Endothelial cell of umbilical vein (primary cell): ENCODE measurements around the gene ERCC4. TPM values are rescaled to one million over a fixed set of nuclear protein-coding genes. Genes with fewer than 3 reads are reported as not detected.

Experiments used
- BruUV-seq: library from RNA; stranded (reverse); fragments of 400-500 nt; replicated peaks from 2 replicates; lab custom pipeline; 2021; lab: Mats Ljungman, UMichigan
- CTCF ChIA-PET: fragments of 300-600, 350-600 bp; sonication (Branson Sonifier 250); formaldehyde crosslinking; loops from one replicate; lab custom pipeline; 2021; ENCODE audit warnings: antibody characterized with exemption, inconsistent platforms; lab: Charles Lee
- POLR2A ChIA-PET: fragments of 300-600, 350-600 bp; sonication (Branson Sonifier 250); formaldehyde crosslinking; loops from one replicate; lab custom pipeline; 2021; ENCODE audit warnings: antibody characterized with exemption, inconsistent platforms; lab: Charles Lee
- DNase-seq: peaks from one replicate; pipeline ENCODE4 v3.0.0-alpha.2; 2011; ENCODE audit warnings: low read depth, low spot score
- FAIRE-seq: peaks from 2 replicates; lab custom pipeline; 2011; peaks lifted over from hg19 to GRCh38; lab: Jason Lieb, UNC
- H2AFZ ChIP-seq: 2 replicates; pipeline ENCODE4 v1.6.0; 2012; ENCODE audit warnings: low read depth, low read length, control low read depth, inconsistent platforms
- H3K27ac ChIP-seq: 2 replicates; pipeline ENCODE4 v1.5.1; 2011; ENCODE audit warnings: low read depth, mild to moderate bottlenecking, control low read depth, low read length, moderate library complexity; ENCODE audit not compliant: insufficient read depth
- H3K27me3 ChIP-seq, 2 experiments: 2 replicates each; pipeline versions ENCODE4 v1.6.0 to v1.6.1; 2011; ENCODE audit warnings: low read length in 2 of 2, mixed read lengths in 1 of 2; ENCODE audit not compliant: control insufficient read depth in 2 of 2, insufficient read depth in 2 of 2
- H3K36me3 ChIP-seq, 2 experiments: 2 replicates in 1 of 2; 3 replicates in 1 of 2; pipeline ENCODE4 v1.5.1; 2011; ENCODE audit warnings: low read length in 2 of 2, mild to moderate bottlenecking in 1 of 2, moderate library complexity in 1 of 2; ENCODE audit not compliant: control insufficient read depth in 2 of 2, insufficient read depth in 2 of 2; ENCODE audit errors: extremely low read depth in 1 of 2
- H3K4me1 ChIP-seq: 3 replicates; pipeline ENCODE4 v1.5.1; 2011; ENCODE audit warnings: mild to moderate bottlenecking, low read length; ENCODE audit not compliant: control insufficient read depth, insufficient read depth; ENCODE audit errors: extremely low read depth
- H3K4me2 ChIP-seq: 2 replicates; pipeline ENCODE4 v1.6.1; 2011; ENCODE audit warnings: low read length, control low read depth, mixed read lengths; ENCODE audit not compliant: insufficient read depth
- H3K4me3 ChIP-seq, 3 experiments: fragments of 200-600 bp in 1 of 3; sonication (generic), shearing (Covaris generic) in 1 of 3; replicated peaks in 1 of 3; 2 replicates each; pipeline ENCODE4 v1.5.1; 2011 to 2016; ENCODE audit warnings: control low read depth in 3 of 3, low read length in 3 of 3, mild to moderate bottlenecking in 2 of 3, inconsistent platforms in 1 of 3, low read depth in 1 of 3, moderate library complexity in 1 of 3; ENCODE audit not compliant: insufficient read depth in 1 of 3
- H3K79me2 ChIP-seq: 2 replicates; pipeline ENCODE4 v1.6.0; 2012; ENCODE audit warnings: low read length, inconsistent platforms; ENCODE audit not compliant: control insufficient read depth, insufficient read depth
- H3K9ac ChIP-seq: replicated peaks from 2 replicates; pipeline ENCODE3; 2011; ENCODE audit warnings: low read length, control low read depth; ENCODE audit not compliant: insufficient read depth; ENCODE audit errors: extremely low read depth
- H3K9me1 ChIP-seq: replicated peaks from 3 replicates; pipeline ENCODE4 v1.6.0; 2011; ENCODE audit warnings: mild to moderate bottlenecking, low read length; ENCODE audit not compliant: control insufficient read depth, insufficient read depth; ENCODE audit errors: extremely low read depth
- H3K9me3 ChIP-seq: replicated peaks from 2 replicates; pipeline ENCODE4 v1.5.1; 2012; ENCODE audit warnings: low read length, inconsistent platforms; ENCODE audit not compliant: control insufficient read depth, insufficient read depth
- H4K20me1 ChIP-seq: replicated peaks from 2 replicates; pipeline ENCODE3; 2011; ENCODE audit warnings: mild to moderate bottlenecking, low read length; ENCODE audit not compliant: control insufficient read depth, insufficient read depth; ENCODE audit errors: extremely low read depth
- CTCF ChIP-seq, 2 donors: IDR thresholded peaks; 1 replicate in 1 of 2; 2 replicates in 1 of 2; pipeline ENCODE4 v1.5.1; 2011; ENCODE audit warnings: low read length in 2 of 2, mild to moderate bottlenecking in 2 of 2, moderate library complexity in 2 of 2, control low read depth in 1 of 2, inconsistent platforms in 1 of 2, low read depth in 1 of 2; ENCODE audit not compliant: insufficient read depth in 1 of 2; ENCODE audit errors: extremely low read depth in 1 of 2
- EZH2 ChIP-seq: IDR thresholded peaks from 2 replicates; pipeline ENCODE4 v1.6.1; 2012; ENCODE audit warnings: borderline replicate concordance, low read depth, mild to moderate bottlenecking, moderate library complexity, low read length, inconsistent platforms; ENCODE audit not compliant: severe bottlenecking
- GATA2 ChIP-seq: IDR thresholded peaks from 2 replicates; pipeline ENCODE4 v1.7.0; 2011; ENCODE audit warnings: low read depth, mild to moderate bottlenecking, moderate library complexity, mixed read lengths, low read length; ENCODE audit not compliant: insufficient read length, insufficient read depth
- MYC ChIP-seq: IDR thresholded peaks from one replicate; pipeline ENCODE4 v1.6.1; 2011; ENCODE audit warnings: mild to moderate bottlenecking, low read depth, low read length
- POLR2A ChIP-seq: IDR thresholded peaks from 2 replicates; pipeline ENCODE4 v1.6.1; 2012; ENCODE audit warnings: low read depth, mild to moderate bottlenecking, control low read depth, low read length
- POLR2AphosphoS5 ChIP-seq: IDR thresholded peaks from 2 replicates; pipeline ENCODE4 v1.6.1; 2012; ENCODE audit warnings: low read depth, mild to moderate bottlenecking, control low read depth, low read length, moderate library complexity; ENCODE audit not compliant: insufficient read depth
- dilution Hi-C: fragments of 300-500 bp; cut with MboI; formaldehyde crosslinking; loops from one replicate; pipeline ENCODE4 v1.15.0; 2019; ENCODE audit warnings: low sequenced_read_pairs; ENCODE audit not compliant: extremely low pct_ligation_motif_present
- intact Hi-C: fragments of 100-400 bp; cut with micrococcal nuclease; formaldehyde crosslinking; loops from one replicate; pipeline ENCODE4 v1.10.0; 2022
- polyA plus RNA-seq, 4 experiments: library from polyadenylated mRNA; depleted of rRNA in 3 of 4; stranded (reverse) in 3 of 4; unstranded in 1 of 4; fragments of >200 nt; gene quantifications; 2 replicates each; pipeline versions ENCODE4 v1.2.1 to v1.2.3, GENCODE V29; 2011 to 2012; ENCODE audit warnings: missing spikeins in 1 of 4
- total RNA-seq: library from RNA; stranded (reverse); gene quantifications from 2 replicates; pipeline ENCODE4 v1.2.3, GENCODE V29; 2021

ERCC4 gene
- total and polyA plus RNA-seq, 2 donors (not counting 3 experiments of a cell fraction or from before 2014, with no cell fraction given), result 4.9 to 17.1 TPM

- H3K9me1 ChIP-seq, result no peaks in the 10 kb centered on the region
- no peaks in the 10 kb centered on the region for H3K9me3 ChIP-seq
- H4K20me1 ChIP-seq, result no peaks in the 10 kb centered on the region
- FAIRE-seq (no peak), DNase-seq (no peak)
- H3K4me1 ChIP-seq, result no peaks in the 10 kb centered on the region
- no peaks in the 10 kb centered on the region for H3K36me3 ChIP-seq
- H2AFZ ChIP-seq, result no peak overlapping the region
- H3K4me3 ChIP-seq, result no peak overlapping the region
- no TSS peak for BruUV-seq
- intact Hi-C loops, result no loop called here
- H3K9ac ChIP-seq, result no peak overlapping the region
- H3K27ac ChIP-seq, result no peak overlapping the region
- POLR2A ChIA-PET, result no interaction called here
- H3K27me3 ChIP-seq, result no peaks in the 10 kb centered on the region
- dilution Hi-C loops, result no loop called here
- H3K79me2 ChIP-seq, result no peaks in the 10 kb centered on the region
- no peak overlapping the region for H3K4me2 ChIP-seq
- CTCF ChIA-PET, result interaction anchor here (1.1 kb wide), 1 partner anchor 16 kb away, joined by 3 read pairs; the partner anchor contains the start of gene ERCC4
- TF ChIP-seq POLR2A, result no peak
- no peak for TF ChIP-seq GATA2
- no peak for TF ChIP-seq EZH2
- TF ChIP-seq POLR2AphosphoS5, result no peak
- no peak for TF ChIP-seq CTCF (IDR thresholded peaks at IDR 0.05; ENCODE audit: extremely low read depth in 1 of 2, insufficient read depth in 1 of 2, low read depth in 1 of 2, low read length in 2 of 2)
- no peak for TF ChIP-seq MYC
Observed at GRCh38 chr16:13904179-13904691, 15.7 kb upstream of the ERCC4 start.
